Suppressor macrophage treated with lipopolysaccharide for 1 hour (primary cell): ENCODE measurements around the gene TOM1.
A peak's percentile ranks its signal among the peaks of the same experiment; 100 is the strongest.

Experiments used
- DNase-seq, 3 donors: peaks; one replicate each; pipeline ENCODE4 v3.0.0-alpha.2; 2020 to 2022

Gene TOM1

GRCh38 chr22:35299673-35300499 is at the start of gene TOM1:
TOM1 (plus strand) TSS chr22:35299894; CDS start chr22:35299929, 35 bp downstream.
- DNase-seq = peak; percentile 99 to 100 (median 100)

GRCh38 chr22:35250156-35250555 is 49.5 kb upstream of the TOM1 start:
- peak; percentile 18 to 25 (median 24) for DNase-seq

- no peak for DNase-seq
Measured at GRCh38 chr22:35253946-35254345, 45.7 kb upstream of the TOM1 start.

GRCh38 chr22:35257002-35257320 is 42.7 kb upstream of the TOM1 start:
- no peak for DNase-seq

GRCh38 chr22:35257321-35258190 is 42.1 kb upstream of the TOM1 start, which contains the start of gene HMGXB4:
HMGXB4 (plus strand) TSS chr22:35257493; CDS start chr22:35262391, 4,898 bp downstream.
- peak; percentile 90 to 96 (median 94) for DNase-seq

- DNase-seq = peak in 1 of 3 donors; percentile 9
Measured at GRCh38 chr22:35258191-35258988, 41.3 kb upstream of the TOM1 start.

GRCh38 chr22:35264986-35265385 is 34.7 kb upstream of the TOM1 start:
- no peak for DNase-seq

- DNase-seq = no peak
Measured at GRCh38 chr22:35266277-35266676, 33.4 kb upstream of the TOM1 start.

GRCh38 chr22:35269630-35270029 is 30.1 kb upstream of the TOM1 start:
- DNase-seq = no peak

- DNase-seq = no peak
Measured at GRCh38 chr22:35274154-35274871, 25.4 kb upstream of the TOM1 start.

GRCh38 chr22:35275580-35275979 is 24.1 kb upstream of the TOM1 start:
- DNase-seq = no peak

- DNase-seq = no peak
Measured at GRCh38 chr22:35276019-35276418, 23.7 kb upstream of the TOM1 start.

GRCh38 chr22:35288116-35288515 is 11.6 kb upstream of the TOM1 start:
- no peak for DNase-seq

- DNase-seq = no peak
Measured at GRCh38 chr22:35292786-35293185, 6.9 kb upstream of the TOM1 start.

- DNase-seq = no peak
Measured at GRCh38 chr22:35296051-35296450, 3.6 kb upstream of the TOM1 start.

- DNase-seq = peak; percentile 27 to 44 (median 43)
Measured at GRCh38 chr22:35299217-35299672, 449 bp upstream of the TOM1 start.

- DNase-seq = peak; percentile 96 to 100 (median 100)
Measured at GRCh38 chr22:35301372-35301874, 1.7 kb downstream of the TOM1 start.

- no peak for DNase-seq
Measured at GRCh38 chr22:35303029-35303624, 3.4 kb downstream of the TOM1 start.

GRCh38 chr22:35305525-35306070 is 5.9 kb downstream of the TOM1 start:
- DNase-seq = no peak

- DNase-seq = no peak
Measured at GRCh38 chr22:35306350-35306967, 6.8 kb downstream of the TOM1 start.

GRCh38 chr22:35307372-35307771 is 7.7 kb downstream of the TOM1 start:
- no peak for DNase-seq
